Astrocyte (in vitro differentiated cells and primary cell): ENCODE measurements around the gene OPN3.
"Not testable (repeated sequence)": the region's sequence is repeated elsewhere in the genome, so short reads cannot be mapped to it uniquely, and the experiment has no call there.

ENCODE experiments used
- EZH2 ChIP-seq: IDR thresholded peaks from 2 replicates; pipeline ENCODE4 v1.6.1; 2012; ENCODE audit warnings: mild to moderate bottlenecking, low read length, inconsistent platforms; ENCODE audit not compliant: insufficient read depth
- TF ChIP-seq, protein P1 (sequence below): IDR thresholded peaks from 2 replicates; pipeline ENCODE4 v1.5.1; 2011; ENCODE audit warnings: low read depth, mild to moderate bottlenecking, inconsistent platforms, low read length, moderate library complexity; ENCODE audit not compliant: insufficient read depth

DNA sequence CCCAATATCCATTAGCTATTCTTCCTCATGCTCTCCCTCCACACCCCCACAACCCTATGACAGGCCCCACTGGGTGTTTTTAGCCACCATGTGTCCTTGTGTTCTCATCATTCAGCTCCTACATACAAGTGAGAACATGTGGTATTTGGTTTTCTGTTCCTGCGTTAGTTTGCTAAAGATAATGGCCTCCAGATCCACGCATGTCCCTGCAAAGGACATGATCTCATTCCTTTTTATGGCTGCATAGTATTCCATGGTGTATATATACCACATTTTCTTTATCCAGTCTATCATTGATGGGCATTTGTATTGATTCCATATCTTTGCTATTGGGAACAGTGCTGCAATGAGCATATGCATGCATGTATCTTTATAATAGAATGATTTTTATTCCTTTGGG lies 18.8 kb upstream of the OPN3 start:
- TF ChIP-seq, protein P1, sequence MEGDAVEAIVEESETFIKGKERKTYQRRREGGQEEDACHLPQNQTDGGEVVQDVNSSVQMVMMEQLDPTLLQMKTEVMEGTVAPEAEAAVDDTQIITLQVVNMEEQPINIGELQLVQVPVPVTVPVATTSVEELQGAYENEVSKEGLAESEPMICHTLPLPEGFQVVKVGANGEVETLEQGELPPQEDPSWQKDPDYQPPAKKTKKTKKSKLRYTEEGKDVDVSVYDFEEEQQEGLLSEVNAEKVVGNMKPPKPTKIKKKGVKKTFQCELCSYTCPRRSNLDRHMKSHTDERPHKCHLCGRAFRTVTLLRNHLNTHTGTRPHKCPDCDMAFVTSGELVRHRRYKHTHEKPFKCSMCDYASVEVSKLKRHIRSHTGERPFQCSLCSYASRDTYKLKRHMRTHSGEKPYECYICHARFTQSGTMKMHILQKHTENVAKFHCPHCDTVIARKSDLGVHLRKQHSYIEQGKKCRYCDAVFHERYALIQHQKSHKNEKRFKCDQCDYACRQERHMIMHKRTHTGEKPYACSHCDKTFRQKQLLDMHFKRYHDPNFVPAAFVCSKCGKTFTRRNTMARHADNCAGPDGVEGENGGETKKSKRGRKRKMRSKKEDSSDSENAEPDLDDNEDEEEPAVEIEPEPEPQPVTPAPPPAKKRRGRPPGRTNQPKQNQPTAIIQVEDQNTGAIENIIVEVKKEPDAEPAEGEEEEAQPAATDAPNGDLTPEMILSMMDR: not testable (repeated sequence)
- not testable (repeated sequence) for TF ChIP-seq EZH2
